HG03571 (cell line): Measurements from ENCODE around the gene CELF1.

Experiments
- ATAC-seq: cut with Tn5 transposase; IDR thresholded peaks from one replicate; pipeline ENCODE4 v1.9.1; 2021; ENCODE audit not compliant: unreplicated experiment

CELF1 gene

GRCh38 chr11:47451436-47451835, 101.5 kb downstream of the CELF1 start:
- no peak for ATAC-seq

GRCh38 chr11:47449541-47449940, 103.4 kb downstream of the CELF1 start:
- no peak for ATAC-seq

DNA sequence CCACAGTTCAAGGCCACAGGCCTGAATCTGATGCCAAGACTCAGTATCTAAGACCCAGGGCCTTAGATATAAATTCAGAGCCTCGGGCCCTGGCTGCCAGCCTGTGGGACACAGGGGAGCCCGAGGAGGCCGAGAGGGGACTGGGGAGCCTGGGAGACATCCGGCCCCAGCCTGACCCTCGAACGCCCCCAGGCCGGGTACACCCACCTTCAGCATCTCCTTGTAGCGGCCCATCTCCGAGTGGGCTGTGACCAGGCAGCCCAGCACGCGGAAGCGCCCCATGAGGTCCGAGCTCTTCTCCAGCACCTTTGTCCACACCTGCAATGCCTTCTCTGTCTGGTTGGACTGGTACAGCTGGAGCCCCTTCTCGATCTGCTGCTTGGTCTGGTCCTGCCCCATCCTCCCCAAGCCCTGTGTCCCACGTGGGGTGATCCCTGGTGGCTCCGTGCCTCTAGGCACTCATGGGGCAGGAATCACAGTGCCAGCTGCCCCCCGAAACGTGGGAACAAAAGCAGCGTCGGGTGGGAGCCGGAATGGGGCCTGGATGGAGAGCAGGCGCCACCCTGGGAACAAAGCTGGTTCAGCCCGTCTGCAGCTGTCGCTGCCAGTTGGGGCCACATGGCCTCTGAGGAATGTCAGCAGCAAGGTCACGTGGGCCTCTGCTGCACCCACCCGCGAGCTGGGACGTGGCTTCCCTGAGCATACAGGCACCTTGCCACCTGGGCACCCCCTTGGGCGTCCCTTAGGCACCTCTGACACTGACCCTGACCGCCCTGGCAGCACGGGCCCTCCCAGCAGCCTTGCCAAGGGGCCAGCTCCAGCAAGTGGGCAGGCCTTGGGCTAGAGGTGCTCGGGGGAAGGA, 104.1 kb downstream of the CELF1 start, which contains the start of gene RAPSN:
TSS of gene RAPSN (minus strand) at position 571 of the 862 bp plus-strand sequence. CDS start at position 399, 172 bp downstream.
- ATAC-seq: no peak

- ATAC-seq: no peak
Measured at GRCh38 chr11:47447906-47448305, 105.0 kb downstream of the CELF1 start.

- no peak for ATAC-seq
Measured at GRCh38 chr11:47446833-47447232, 106.1 kb downstream of the CELF1 start.

GRCh38 chr11:47445840-47446239, 107.1 kb downstream of the CELF1 start:
- ATAC-seq: no peak

DNA sequence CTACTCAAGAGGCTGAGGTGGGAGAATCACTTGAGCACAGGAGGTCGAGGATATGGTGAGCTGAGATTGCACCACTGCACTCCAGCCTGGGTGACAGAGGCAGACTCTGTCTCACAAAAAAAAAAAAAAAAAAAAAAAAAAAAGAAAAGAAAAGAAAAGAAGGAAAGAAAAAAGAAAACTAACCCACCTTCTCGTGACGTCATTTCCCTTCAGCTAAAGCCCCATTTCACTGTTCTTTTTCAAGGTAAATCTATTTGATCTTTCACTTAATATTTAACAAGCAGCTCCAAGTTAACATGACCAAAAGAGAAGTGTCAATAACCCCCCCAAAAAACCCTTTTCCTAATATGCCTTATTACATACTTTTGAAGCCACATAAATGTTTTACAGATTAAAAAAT, 109.1 kb downstream of the CELF1 start:
- no peak for ATAC-seq

GRCh38 chr11:47443028-47443700, 109.8 kb downstream of the CELF1 start:
- ATAC-seq: no peak

GRCh38 chr11:47442514-47442913, 110.4 kb downstream of the CELF1 start:
- ATAC-seq: no peak

GRCh38 chr11:47441421-47441820, 111.5 kb downstream of the CELF1 start:
- no peak for ATAC-seq

DNA sequence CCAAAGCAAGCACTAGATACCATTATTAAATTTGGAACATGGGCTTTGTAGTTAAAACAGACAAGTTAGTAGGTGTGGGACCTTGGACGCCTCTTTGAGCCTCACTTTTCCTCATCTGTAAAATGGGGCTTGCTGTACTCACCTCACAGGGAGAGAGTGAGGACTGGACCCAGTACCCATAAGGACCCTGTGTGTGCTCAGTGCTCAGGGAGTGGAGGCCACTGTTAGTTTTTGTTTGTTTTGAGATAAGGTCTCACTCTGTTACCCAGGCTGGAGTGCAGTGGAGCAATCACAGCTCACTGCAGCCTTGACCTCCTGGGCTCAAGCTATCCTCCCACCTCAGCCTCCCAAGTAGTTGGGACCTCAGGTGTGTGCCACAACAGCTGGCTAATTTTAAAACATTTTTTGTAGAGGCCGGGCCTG, 112.9 kb downstream of the CELF1 start:
- ATAC-seq: no peak

DNA sequence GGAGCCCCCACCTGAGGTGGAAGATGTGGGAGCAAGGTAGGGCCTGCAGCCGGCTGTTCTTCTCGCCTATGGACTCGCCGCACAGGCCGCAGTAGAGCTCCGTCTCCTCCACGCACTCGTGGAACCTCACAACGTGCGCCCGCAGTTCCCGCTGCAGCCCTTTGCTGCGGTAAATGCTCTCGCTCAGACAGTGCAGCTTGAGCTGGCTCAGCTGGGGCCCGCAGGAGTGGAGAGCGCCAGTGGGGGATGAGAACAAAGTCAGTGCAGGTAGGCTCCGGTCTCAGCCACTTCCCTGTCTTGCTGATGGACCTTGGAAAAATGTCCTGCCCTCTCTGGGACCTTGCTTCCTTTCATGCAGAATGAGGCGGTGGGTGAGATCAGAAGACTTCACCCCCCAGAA, 114.2 kb downstream of the CELF1 start:
- ATAC-seq: no peak

- no peak for ATAC-seq
Measured at GRCh38 chr11:47437746-47438418, 115.0 kb downstream of the CELF1 start.

- ATAC-seq: no peak
Measured at GRCh38 chr11:47437218-47437745, 115.7 kb downstream of the CELF1 start.

- ATAC-seq: no peak
Measured at GRCh38 chr11:47436726-47437125, 116.2 kb downstream of the CELF1 start.

DNA sequence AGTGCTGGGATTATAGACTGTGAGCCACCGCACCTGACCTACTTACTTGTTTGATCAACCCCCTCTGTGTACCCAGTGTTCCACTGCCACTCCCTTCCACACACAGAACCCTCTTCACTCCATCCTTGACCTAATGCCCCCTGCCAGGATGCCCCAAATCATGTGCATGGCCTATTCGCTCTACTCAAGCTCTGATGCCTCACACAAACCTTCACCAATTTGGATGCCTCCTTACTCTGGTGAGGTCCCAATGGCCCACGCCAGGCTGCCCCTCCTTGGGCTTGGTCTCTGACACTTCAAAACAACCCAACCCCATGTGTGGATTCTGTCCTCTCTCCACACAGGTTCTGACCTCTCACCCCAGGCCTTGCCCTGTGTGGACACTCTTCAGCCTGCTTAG, 117.2 kb downstream of the CELF1 start:
- ATAC-seq: no peak

GRCh38 chr11:47434011-47434786, 118.7 kb downstream of the CELF1 start:
- ATAC-seq: no peak

DNA sequence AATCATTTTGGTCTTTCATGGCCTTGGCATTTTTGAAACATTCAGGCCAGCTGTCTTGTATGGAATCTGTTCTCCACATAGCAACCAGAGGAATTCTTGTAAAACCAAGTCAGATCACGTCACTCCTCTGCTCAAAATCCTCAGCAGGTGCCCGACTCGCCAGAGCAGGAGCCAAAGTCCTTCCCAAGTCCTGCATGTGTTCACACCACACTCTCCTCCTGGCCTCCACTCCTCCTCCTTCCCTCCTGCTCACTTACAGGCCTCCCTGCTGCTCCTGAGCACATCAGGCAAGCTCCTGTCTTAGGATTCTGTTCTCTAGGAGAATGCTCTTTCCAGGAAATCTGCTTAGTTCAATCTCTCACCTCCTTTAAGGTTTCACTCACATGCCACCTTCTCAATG, 119.8 kb downstream of the CELF1 start:
- no peak for ATAC-seq

- ATAC-seq: no peak
Measured at GRCh38 chr11:47431356-47432083, 121.4 kb downstream of the CELF1 start.

- ATAC-seq: no peak
Measured at GRCh38 chr11:47430524-47430923, 122.4 kb downstream of the CELF1 start.
